Right ventricle myocardium inferior (tissue), 1 donor: ENCODE measurements around the gene ST7L. TPM values are rescaled to one million over a fixed set of nuclear protein-coding genes. Genes with fewer than 3 reads are reported as not detected.
A peak's percentile ranks its signal among the peaks of the same experiment; 100 is the strongest.

Experiments
- ATAC-seq: fragments of 200-7000 bp; cut with Tn5 transposase; one replicate; pipeline ENCODE4 v1.9.1; 2020; ENCODE audit warnings: mild to moderate bottlenecking, moderate library complexity
- DNase-seq: peaks from one replicate; pipeline ENCODE4 v3.0.0; 2021; ENCODE audit errors: missing footprints
- intact Hi-C: fragments of 100-400 bp; cut with DNase I; formaldehyde crosslinking; loops from one replicate; pipeline ENCODE4 v1.11.0; 2022
- total RNA-seq: library from RNA; stranded (reverse); fragmentation: NEBNext Ultra II Directional; extraction: Animal tissue kit (Norgen Biotek cat#: 25700); gene quantifications from one replicate; pipeline ENCODE4 v1.2.1, GENCODE V29; 2021
- donor health status: DM: no; HTN: yes; CAD: no; lungs with severe emphysema.

ST7L gene
- total RNA-seq, 1 donor from 2014 or later, result 10.6 TPM

DNA sequence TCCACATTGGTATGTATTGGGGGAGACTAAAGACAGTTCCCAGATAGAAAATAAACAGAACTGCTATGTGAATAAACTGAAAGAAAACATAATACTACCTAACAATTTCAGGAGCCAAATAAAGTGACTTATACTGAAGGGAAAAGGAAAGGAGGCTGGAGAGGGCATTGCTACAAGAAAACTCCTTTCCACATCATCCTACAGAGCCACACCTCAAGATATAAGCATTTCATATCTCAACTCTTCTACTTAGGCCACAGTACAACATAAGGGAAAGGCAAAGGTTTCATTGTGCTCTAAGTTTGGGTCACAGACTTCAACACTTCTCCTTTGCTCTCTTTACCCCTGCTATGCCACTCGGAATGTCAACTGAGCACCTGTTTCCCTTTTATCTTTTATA is 54.9 kb downstream of the ST7L start:
- no peak for ATAC-seq

DNA sequence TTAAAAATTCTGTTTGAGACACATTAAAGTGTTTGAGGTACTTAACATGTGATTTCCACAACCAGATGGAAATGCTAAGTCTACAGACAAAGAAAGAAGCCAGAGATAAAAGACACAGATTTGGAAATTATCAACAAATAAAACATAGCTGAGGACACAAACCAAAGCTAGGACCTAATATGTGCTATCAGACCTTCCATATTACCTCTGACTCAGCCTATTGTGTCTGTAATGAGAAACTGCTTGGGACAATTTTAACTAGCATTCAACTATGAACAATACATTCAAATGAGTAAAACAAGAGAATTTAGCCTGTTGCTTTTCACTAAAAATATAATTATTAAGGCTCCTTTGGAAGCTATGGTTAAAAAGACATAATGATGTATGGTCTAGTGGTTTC is 55.6 kb downstream of the ST7L start:
- ATAC-seq, result no peak
- intact Hi-C loops, result no loop called here
- DNase-seq, result no peak

More for the DNA sequence above, 54.9 kb downstream of the ST7L start:
- intact Hi-C loops, result no loop called here
- no peak for DNase-seq

DNA sequence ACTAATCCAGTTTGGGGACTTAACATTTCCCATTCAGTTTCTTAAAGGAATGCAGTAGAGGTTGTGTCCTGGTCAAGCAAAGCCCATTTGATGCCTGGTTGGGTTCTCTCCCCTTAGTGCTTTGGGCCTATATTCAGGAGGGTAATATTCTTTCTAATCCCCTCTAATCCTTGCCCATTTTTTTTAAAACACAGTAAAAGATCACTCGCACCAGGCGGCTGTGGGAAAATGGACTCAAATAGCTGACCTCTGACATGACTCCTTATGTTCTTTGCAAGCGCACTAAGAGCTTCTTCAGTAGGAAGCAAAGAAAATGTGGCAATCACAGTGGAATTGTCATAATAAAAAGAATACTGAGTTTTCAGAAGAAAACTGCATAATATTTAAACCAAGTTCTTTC is 60.3 kb downstream of the ST7L start:
- DNase-seq (no peak), ATAC-seq (no peak)
- intact Hi-C loops, result no loop called here

DNA sequence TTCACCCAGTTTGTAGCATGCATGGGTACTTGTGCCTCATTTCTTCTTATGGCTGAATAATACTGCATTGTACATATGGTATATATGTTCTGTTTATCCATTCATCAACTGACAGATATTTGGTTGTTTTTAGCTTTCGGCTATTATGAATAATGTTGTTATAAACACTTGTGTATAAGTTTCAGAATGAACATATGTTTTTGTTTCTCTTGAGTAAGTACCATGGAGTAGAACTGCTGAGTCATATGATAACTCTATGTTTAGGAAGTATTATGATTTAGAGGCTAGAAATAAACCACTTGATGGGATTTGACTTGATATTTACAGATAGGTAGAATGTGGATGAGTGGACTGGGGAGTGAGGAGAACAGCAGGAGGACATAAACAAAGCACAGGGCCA is 61.6 kb downstream of the ST7L start:
- DNase-seq (no peak), ATAC-seq (no peak)
- intact Hi-C loops, result no loop called here

DNA sequence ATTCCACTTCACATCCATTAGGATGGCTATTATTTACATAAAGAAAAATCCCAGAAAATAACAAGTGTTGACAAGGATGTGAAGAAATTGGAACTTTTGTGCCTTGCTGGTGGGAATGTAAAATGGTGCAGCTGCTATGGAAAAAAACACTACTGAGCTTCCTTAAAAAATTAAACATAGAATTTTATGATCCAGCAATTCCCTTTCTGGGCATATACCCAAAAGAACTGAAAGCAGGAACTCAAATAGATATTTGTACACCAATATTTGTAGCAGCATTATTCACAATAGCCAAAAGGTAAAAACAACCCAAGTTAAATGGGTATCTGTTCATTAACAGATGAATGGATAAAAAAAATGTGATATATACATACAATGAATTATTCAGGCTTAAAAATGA is 64.5 kb downstream of the ST7L start:
- intact Hi-C loops, result no loop called here
- DNase-seq, result no peak
- no peak for ATAC-seq

DNA sequence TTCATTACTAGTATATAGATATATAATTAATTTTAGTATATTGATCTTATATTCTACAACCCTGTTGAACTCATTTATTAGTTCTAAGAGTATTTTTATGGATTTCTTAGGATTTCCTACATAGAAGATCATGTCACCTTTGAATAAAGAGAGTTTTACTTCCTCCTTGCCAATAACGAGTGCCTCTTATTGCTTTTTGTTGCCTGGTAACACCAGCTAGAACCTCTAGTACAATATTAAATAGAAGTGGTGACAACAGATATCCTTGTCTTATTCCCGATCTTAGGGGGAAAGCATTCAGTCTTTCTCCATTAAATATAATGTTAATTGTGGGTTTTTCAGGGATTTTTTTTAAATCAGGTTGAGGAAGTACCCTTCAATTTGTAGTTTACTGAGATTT is 69.4 kb downstream of the ST7L start:
- intact Hi-C loops, result no loop called here
- DNase-seq, result no peak
- ATAC-seq, result no peak

DNA sequence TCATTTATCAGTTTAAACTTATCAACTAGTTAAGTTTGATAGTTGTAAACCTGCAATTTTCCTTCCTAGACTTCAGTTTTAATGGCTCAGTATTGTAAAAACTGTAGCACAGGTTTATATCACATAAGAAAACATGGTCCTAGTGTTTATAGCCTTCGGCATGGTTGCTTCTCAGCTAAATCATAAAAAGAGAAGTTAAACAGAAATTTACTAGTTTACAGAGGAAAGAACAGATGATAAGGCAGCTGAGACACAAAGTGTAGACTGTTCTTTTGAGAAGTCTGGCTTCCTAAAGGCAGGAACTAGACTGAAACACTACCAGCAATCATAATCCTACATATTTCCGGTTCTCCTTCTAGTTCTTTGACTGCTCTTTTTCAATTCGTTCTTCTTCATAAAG is 70.4 kb downstream of the ST7L start:
- DNase-seq, result no peak
- no peak for ATAC-seq
- intact Hi-C loops, result no loop called here

DNA sequence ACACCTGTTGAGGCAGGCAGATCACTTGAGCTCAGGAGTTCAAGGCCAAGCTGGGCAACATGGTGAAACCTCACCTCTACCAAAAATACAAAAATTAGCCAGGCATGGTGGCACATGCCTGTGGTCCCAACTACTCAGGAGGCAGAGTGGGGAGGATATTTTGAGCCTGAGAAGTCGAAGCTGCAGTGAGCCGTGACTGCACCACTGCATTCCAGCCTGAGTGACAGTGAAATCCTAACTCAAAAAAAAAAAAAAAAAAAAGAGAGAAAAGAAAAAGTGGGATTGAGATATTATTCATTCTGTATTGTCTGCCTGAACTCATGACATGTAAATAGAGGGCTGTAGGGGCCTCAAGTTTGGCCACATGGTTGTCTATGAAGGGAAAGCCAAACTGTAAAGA is 72.9 kb downstream of the ST7L start:
- no peak for ATAC-seq
- no peak for DNase-seq
- intact Hi-C loops, result no loop called here

DNA sequence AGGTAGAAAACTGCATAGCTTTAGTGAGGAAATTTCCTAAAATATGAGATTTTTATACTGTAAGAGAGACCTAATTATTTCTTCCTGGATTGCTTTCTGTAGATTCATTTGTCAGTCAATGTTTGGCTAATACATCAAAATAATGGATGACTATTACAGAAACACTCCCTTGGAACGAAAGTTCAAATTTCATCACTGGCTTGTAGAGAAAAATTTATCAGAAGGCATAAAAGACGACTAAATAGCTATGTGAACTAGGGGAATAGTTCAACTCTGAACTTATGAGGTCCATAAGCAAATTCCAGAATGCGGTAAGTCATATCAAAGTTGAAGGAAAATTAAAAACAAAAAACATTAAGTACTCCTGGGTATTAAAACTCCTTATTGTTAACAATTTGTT is 74.2 kb downstream of the ST7L start:
- intact Hi-C loops, result no loop called here
- no peak for ATAC-seq
- no peak for DNase-seq

DNA sequence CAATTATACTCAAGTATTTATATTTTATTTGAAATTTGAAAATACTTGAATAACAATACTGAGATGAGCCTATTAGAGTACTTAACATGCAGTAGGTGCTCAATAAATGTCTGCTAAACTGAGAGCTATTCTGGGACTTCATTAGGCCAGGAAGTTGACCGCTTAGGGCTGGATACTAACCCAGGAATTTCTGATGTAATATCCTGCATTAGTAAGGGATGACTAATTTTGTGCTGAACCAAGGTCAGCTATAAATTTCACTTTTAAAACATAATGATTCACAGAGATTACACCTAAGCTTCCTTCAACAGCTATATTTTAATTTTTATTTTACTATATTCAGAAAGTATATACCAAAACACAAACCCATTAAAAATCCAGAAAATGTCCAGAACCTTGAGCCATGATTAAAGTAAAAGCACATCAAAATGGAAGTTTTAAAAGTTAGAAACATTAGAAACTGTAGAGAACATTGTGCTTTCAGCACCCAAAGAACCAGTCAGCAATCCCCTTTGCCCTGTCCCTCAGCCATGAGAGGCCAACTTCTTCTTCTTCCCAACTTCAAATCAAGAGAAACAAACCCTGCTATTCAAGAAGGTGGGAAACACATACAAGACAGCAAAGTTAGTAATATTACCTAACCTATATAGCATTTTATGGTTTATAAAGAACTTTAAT is 74.8 kb downstream of the ST7L start:
- DNase-seq (no peak), ATAC-seq (no peak)
- intact Hi-C loops, result no loop called here

DNA sequence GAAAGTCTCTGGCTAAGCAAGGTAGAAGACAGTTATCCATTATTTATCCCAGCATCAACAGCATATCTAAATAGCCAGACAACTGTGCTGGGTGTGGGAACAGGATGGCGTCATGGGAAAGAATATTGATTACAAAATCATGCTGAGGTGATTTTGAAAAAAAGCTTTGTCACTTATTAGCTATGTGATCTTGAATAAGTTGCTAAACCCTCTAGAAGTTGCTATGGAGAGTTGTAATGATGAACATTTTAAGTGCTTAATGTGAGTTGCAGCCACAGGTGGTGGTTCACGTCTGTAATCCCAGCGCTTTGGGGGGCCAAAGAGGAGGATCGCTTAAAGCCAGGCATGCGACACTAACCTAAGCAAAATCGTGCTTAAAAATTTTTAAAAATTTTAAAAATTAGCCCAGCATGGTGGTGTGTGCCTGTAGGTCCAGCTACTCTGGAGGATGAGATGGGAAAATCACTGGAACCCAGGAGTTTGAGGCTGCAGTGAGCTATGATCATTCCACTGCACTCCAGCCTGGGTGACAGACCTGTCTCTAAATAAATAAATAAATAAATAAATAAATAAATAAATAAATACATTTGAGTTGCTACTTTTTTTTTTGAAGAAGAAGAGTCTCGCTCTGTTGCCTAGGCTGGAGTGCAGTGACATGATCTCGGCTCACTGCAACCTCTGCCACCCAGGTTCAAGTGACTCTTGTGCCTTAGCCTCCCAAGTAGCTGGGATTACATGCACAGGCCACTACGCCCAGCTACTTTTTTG is 76.6 kb downstream of the ST7L start:
- ATAC-seq, result no peak
- no peak for DNase-seq
- intact Hi-C loops, result no loop called here

DNA sequence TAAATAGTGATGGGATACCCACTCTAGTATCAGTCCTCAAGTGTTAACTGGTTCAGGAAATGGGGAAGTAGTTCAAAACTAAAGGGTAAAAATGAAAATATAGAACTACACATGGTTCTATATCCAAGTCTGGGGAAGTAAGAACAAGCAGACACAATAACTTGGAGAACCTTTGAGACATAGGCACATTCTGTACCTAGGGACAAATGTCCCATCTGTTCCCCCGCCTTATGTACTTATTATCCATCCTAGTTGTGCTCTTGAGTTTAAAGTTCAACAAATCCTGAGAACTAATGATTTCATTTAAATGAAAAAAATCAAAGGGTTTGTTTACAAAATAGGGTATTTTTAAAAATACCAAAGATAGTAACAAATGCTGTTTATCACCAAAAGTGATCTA is 77.6 kb downstream of the ST7L start:
- ATAC-seq (no peak), DNase-seq (no peak)
- intact Hi-C loops, result no loop called here

DNA sequence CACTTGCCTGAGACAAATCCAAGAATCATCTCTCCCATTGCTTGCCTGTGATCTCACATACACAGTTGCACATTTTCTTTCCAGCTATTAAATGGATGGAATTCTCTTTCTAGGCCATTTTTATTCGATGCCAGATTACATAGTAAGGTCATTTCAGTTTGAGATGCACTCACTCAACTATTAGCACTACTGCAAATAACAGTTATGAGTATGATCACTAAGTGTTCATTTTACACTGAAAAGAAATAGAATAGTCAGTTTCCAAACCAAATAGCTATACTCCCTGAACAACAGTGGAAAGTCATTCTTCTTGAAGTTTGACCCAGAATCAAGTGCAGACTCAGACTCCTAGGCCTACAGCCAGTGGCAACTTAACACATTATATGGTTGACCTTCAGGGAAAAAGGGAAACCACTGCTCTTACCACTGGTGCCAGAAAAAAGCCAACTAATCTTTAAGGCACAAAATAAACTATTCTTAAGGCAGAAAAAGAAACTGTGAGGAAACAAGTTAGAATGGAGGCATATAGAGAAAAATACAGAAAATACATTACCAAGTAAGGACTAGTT is 78.6 kb downstream of the ST7L start:
- no peak for DNase-seq
- intact Hi-C loops, result no loop called here
- no peak for ATAC-seq

DNA sequence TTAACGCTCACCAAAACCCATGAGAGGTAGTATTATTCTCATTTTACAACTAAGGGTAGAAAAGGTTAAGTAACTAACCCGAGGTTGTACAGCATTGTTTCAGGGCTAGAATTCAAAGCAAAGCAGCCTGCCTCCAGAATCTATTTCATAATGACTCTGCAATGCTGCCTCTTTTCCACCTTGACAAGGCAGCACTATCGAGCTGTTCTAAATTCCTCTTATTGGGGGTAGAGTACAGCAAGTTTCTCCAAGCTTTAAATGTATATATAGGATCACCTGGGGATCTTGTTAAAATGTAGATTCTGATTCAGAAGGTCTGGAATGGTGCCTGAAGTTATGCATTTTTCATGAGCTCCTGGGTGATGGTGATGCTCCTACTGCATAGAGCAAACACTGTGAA is 80.1 kb downstream of the ST7L start:
- DNase-seq (no peak), ATAC-seq (no peak)
- intact Hi-C loops, result no loop called here

DNA sequence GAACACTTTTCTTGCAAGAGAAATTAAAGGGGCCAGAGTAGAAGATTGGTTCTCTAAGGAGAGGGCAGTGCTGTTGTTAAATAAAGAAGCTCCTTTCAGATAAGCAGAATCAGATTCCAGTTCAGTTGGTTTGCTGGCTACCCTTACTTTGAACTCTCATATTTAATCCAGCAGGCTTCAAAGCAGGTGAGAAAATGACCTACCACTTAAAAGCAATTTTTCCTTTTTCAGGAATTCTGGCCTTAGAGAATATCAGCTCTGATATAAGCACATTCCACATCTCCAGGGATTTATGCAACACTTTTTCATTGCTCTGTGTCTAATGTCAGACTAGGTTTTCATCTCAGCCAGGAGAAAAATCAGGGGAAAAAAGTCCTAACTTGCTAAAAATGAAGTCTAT is 81.5 kb downstream of the ST7L start:
- ATAC-seq (no peak), DNase-seq (no peak)
- intact Hi-C loops, result no loop called here

DNA sequence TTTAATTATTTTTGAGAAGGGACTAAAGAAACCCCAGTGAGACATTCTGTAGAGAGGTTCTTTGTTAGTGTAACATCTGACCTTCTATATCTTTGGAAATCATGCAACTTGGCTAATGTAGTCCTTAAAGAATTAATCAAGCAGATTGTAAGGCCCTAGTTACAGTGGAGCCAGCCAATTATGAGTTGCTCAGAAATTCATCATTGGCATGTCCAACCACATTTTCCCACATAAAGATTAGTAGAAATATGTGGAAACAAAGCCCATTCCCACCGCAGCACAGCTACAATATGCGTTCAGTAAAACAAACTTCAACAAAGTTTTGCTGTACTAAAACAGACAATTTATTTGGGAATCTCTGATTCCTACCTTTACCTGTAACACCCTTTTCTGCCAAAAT is 82.4 kb downstream of the ST7L start:
- ATAC-seq, result no peak
- no peak for DNase-seq
- intact Hi-C loops, result no loop called here

DNA sequence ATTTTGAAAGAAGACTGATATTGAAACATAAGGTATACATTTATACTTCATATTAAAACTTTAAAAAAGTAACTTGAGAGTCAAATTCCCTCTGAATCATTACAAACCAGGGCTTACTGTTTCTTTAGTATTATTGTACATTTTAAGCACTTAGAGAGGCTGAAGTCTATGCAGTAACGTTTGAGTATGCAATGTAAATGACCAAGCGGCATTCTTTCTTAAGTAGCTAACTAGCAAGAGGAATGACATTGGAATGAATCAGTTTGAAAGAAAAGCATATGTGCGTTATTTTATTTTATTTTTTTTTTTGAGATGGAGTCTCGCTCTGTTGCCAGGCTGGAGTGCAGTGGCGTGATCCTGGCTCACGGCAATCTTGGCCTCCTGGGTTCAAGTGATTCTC is 85.9 kb downstream of the ST7L start:
- no peak for ATAC-seq
- DNase-seq, result no peak
- intact Hi-C loops, result no loop called here

DNA sequence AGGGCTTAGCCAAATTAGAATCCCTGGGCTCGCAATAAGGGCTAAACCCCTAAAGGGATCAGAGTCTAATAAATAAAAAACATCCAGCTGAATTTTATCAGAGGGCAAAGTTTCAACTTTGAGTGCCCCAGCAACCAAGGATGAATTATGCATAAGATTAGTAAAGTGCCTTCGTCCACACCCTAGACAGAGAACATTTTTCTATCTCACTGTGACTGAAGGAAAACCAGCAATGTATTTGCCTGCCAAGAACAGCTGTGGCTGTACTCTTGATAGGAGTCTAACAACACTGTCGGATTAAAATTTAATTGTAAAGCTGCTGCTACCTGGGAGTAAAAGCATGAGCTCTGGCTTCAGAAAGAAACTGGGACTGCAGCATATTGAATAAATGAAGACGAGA is 86.9 kb downstream of the ST7L start:
- intact Hi-C loops, result no loop called here

DNA sequence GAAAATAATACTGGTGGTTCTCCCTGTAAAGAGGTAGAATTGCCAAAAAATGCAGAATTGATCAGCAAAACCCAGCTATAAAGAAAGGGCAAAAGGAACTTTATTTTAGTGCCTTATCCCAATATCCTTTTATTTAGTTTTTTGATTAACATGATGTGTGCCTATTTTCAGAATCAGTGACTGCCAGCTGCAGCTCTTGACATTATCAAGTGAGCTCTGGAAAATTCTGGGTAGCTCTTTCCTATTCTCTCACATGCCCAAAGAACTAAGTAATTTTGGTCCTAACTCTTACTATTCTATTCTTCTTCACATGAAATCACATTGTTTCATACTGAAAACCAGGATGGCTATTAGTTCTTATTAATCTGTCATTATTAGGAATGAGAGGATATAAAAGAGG is 88.1 kb downstream of the ST7L start:
- ATAC-seq (no peak), DNase-seq (no peak)
- intact Hi-C loops, result no loop called here

More for the DNA sequence above, 86.9 kb downstream of the ST7L start:
- no peak for DNase-seq
- peak; percentile 85 for ATAC-seq

DNA sequence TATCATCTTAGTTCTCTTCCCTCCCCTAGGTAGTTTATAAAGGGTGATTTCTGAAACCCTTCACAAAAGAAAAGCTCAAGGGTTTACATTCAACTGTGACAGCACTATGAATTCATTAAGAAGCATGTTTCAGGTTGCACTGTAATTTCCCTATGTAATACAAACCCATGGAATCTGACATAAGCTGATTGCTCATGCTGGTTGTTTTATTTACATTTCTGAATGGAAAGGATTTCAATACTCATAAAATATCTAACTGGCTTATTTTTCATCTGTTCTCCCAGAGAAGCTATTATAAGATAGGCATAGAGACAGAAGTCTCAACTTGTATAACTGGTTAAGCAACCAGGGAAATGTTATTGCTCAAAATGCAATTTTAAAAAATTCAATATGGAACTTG is 89.6 kb downstream of the ST7L start:
- intact Hi-C loops, result no loop called here
- DNase-seq (no peak), ATAC-seq (no peak)
